A549 (cell line): ENCODE data around the gene XPO6. TPM values are rescaled to one million over a fixed set of nuclear protein-coding genes. Genes with fewer than 3 reads are reported as not detected.

Source experiments
- ATAC-seq, 2 experiments: fragments of 200-7000 bp in 1 of 2; fragments of >200 bp in 1 of 2; cut with Nextera tagmentation in 1 of 2; cut with Tn5 transposase in 1 of 2; 3 replicates each; pipeline versions ENCODE4 v1.8.0 to v1.9.1; 2018 to 2020; ENCODE audit warnings: mild to moderate bottlenecking in 1 of 2, moderate library complexity in 1 of 2
- CTCF ChIA-PET: fragments of 300-600 bp; sonication (Branson Sonifier 250); formaldehyde crosslinking; extraction: SDS; loops from one replicate; lab custom pipeline; 2021; ENCODE audit warnings: antibody characterized with exemption, inconsistent platforms; lab: Yijun Ruan, JAX
- POLR2A ChIA-PET: fragments of 350-600 bp; formaldehyde crosslinking; extraction: SDS; loops from one replicate; lab custom pipeline; 2021; ENCODE audit warnings: antibody characterized with exemption, inconsistent platforms; lab: Yijun Ruan, JAX
- DNase-seq, 2 experiments: peaks; one replicate each; pipeline versions ENCODE4 v3.0.0 to v3.0.0-alpha.2; 2011 to 2016; ENCODE audit warnings: low read depth in 1 of 2, low spot score in 1 of 2
- FAIRE-seq: peaks from 2 replicates; lab custom pipeline; 2011; peaks lifted over from hg19 to GRCh38; lab: Jason Lieb, UNC
- H3K27ac ChIP-seq, 2 experiments: fragments of >200 bp; sonication (Bioruptor Twin); formaldehyde crosslinking; 3 replicates each; pipeline ENCODE4 v1.5.1; 2016 to 2017
- H3K4me1 ChIP-seq: fragments of >200 bp; sonication (Bioruptor Twin); formaldehyde crosslinking; 3 replicates; pipeline ENCODE4 v1.6.1; 2016
- H3K4me2 ChIP-seq: fragments of >200 bp; sonication (Bioruptor Twin); formaldehyde crosslinking; 3 replicates; pipeline ENCODE4 v1.6.1; 2016
- H3K4me3 ChIP-seq: fragments of >200 bp; sonication (Bioruptor Twin); formaldehyde crosslinking; 3 replicates; pipeline ENCODE4 v1.5.1; 2016
- H3K9me3 ChIP-seq: fragments of >200 bp; sonication (Bioruptor Twin); formaldehyde crosslinking; 3 replicates; pipeline ENCODE4 v1.6.1; 2016
- CBX2 ChIP-seq: fragments of 200-600 bp; sonication (generic); IDR thresholded peaks from 2 replicates; pipeline ENCODE4 v1.6.1; 2016; ENCODE audit warnings: low read depth, mild to moderate bottlenecking, borderline replicate concordance
- CHD2 ChIP-seq: fragments of 150-350 bp; IDR thresholded peaks from 2 replicates; pipeline ENCODE4 v1.6.1; 2014; ENCODE audit warnings: low read length; ENCODE audit not compliant: partially characterized antibody
- EHF ChIP-seq: fragments of 250-450 bp; sonication (Bioruptor Pico); IDR thresholded peaks from 2 replicates; pipeline ENCODE4 v1.5.0; 2020; ENCODE audit warnings: mild to moderate bottlenecking
- EHMT2 ChIP-seq: fragments of 200-600 bp; sonication (generic); IDR thresholded peaks from 2 replicates; pipeline ENCODE4 v1.6.1; 2016; ENCODE audit warnings: antibody characterized with exemption, low read depth, mild to moderate bottlenecking, moderate library complexity
- FOSL2 ChIP-seq, 2 experiments: fragments of 450-650 bp in 1 of 2; fragments of >200 bp in 1 of 2; sonication (Bioruptor Twin) in 1 of 2; formaldehyde crosslinking; IDR thresholded peaks; 2 replicates each; pipeline versions ENCODE4 v1.5.0 to v1.6.1; 2016 to 2020; ENCODE audit warnings: mild to moderate bottlenecking in 1 of 2, moderate library complexity in 1 of 2
- GATA3 ChIP-seq: IDR thresholded peaks from 2 replicates; pipeline ENCODE4 v1.6.1; 2012; ENCODE audit warnings: borderline replicate concordance
- HOXB13 ChIP-seq: fragments of 250-450 bp; sonication (Bioruptor Pico); IDR thresholded peaks from 2 replicates; pipeline ENCODE4 v1.5.0; 2020; ENCODE audit warnings: low read depth, mild to moderate bottlenecking, moderate library complexity
- HOXB5 ChIP-seq: fragments of 250-450 bp; sonication (Bioruptor Pico); IDR thresholded peaks from 2 replicates; pipeline ENCODE4 v1.5.0; 2020; ENCODE audit warnings: mild to moderate bottlenecking, moderate library complexity
- JUN ChIP-seq, 2 experiments: fragments of >200 bp; sonication (Bioruptor Twin); formaldehyde crosslinking; IDR thresholded peaks; 2 replicates in 1 of 2; 3 replicates in 1 of 2; pipeline ENCODE4 v1.6.1; 2016 to 2017
- KDM1A ChIP-seq: fragments of 200-600 bp; sonication (generic); IDR thresholded peaks from 2 replicates; pipeline ENCODE4 v1.6.1; 2016; ENCODE audit warnings: low read depth, mild to moderate bottlenecking
- KDM5A ChIP-seq: fragments of 200-600 bp; sonication (generic); IDR thresholded peaks from 2 replicates; pipeline ENCODE4 v1.6.1; 2016; ENCODE audit warnings: antibody characterized with exemption, mild to moderate bottlenecking
- MAZ ChIP-seq: fragments of 150-350 bp; IDR thresholded peaks from 2 replicates; pipeline ENCODE4 v1.6.1; 2014; ENCODE audit warnings: antibody characterized with exemption, low read depth, low read length, borderline replicate concordance
- NFE2L2 ChIP-seq: fragments of 150-350 bp; conservative IDR thresholded peaks from 2 replicates; pipeline ENCODE4 v1.6.1; 2014; ENCODE audit warnings: low read length
- NPAS2 ChIP-seq: fragments of 250-450 bp; sonication (Bioruptor Pico); IDR thresholded peaks from 2 replicates; pipeline ENCODE4 v1.8.0; 2022; ENCODE audit warnings: mild to moderate bottlenecking, moderate library complexity, borderline replicate concordance
- POLR2A ChIP-seq: IDR thresholded peaks from 2 replicates; pipeline ENCODE4 v1.6.1; 2012; ENCODE audit warnings: mild to moderate bottlenecking, low read length
- RCOR1 ChIP-seq: fragments of 150-350 bp; IDR thresholded peaks from 2 replicates; pipeline ENCODE4 v1.6.1; 2014; ENCODE audit warnings: antibody characterized with exemption, low read length, low read depth
- RFX5 ChIP-seq: fragments of 450-650 bp; IDR thresholded peaks from 2 replicates; pipeline ENCODE4 v1.7.1; 2014; ENCODE audit warnings: antibody characterized with exemption, mild to moderate bottlenecking, moderate library complexity
- RNF2 ChIP-seq: fragments of 200-600 bp; sonication (generic); IDR thresholded peaks from 2 replicates; pipeline ENCODE4 v1.6.1; 2016; ENCODE audit warnings: low read depth, mild to moderate bottlenecking, antibody characterized with exemption, moderate library complexity, borderline replicate concordance
- SMC3 ChIP-seq: fragments of >200 bp; sonication (Bioruptor Twin); formaldehyde crosslinking; IDR thresholded peaks from 3 replicates; pipeline ENCODE4 v1.6.1; 2018; ENCODE audit warnings: inconsistent platforms
- TFCP2L1 ChIP-seq: fragments of 250-450 bp; sonication (Bioruptor Pico); IDR thresholded peaks from 2 replicates; pipeline ENCODE4 v1.5.0; 2021; ENCODE audit warnings: mild to moderate bottlenecking
- WGBS: methylation state at CpG from one replicate; pipeline ENCODE4 v1.1.6; 2017; ENCODE audit errors: missing lambda C conversion rate; 5-methylcytosine and 5-hydroxymethylcytosine counted together
- polyA plus RNA-seq, 4 experiments: library from polyadenylated mRNA; depleted of rRNA in 3 of 4; stranded (reverse); fragments of >200 nt; fragmentation: RNase III in 1 of 4; extraction: RNeasy Plus Mini Kit Qiagen cat#74134 plus additional on column Dnase treatment in 1 of 4; gene quantifications; 2 replicates in 3 of 4; 3 replicates in 1 of 4; pipeline ENCODE4 v1.2.3, GENCODE V29; 2011 to 2017
- TF ChIP-seq, protein P1 (sequence below): fragments of 450-650 bp; IDR thresholded peaks from 2 replicates; pipeline ENCODE4 v1.6.1; 2014; ENCODE audit warnings: antibody characterized with exemption
- TF ChIP-seq, protein P2 (sequence below): IDR thresholded peaks from 2 replicates; pipeline ENCODE4 v1.6.1; 2012
- TF ChIP-seq, protein P3 (sequence below): fragments of >200 bp; sonication (Bioruptor Twin); formaldehyde crosslinking; IDR thresholded peaks from 2 replicates; pipeline ENCODE4 v1.6.1; 2016

The XPO6 gene
- polyA plus RNA-seq, 2 of the 4 experiments (the other 2 are of a cell fraction), result 63.0 to 108 TPM

DNA sequence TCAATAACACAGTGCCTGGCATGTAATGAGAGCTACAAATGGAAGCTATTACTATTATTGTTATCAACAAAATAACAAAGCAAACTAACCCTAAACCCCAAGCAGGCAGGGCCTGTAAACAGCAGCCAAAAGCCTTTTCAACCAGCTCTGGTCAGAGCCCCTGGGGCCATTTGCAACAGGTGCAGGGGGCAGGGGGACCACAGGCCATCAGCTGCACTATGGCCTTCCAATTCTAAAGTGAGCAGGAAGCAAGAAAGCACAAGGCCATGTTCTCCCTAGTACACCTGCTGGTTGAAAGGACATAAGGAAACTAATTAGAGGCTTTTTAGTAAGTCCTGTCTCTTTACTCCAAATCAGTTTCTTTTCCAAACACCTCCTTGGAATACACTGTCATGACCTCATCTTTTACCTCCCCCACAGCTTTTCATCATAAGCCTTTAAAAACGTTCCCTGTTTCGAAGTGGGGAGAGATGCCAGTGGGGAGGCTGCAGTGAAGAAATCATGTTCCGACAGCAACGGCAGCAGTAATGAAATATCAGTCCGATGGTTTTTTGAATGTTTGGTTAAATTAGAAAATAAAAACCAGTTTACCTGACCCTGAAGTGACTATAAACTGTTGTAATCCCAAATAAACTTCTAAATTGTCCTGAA is 79.9 kb downstream of the XPO6 start (continued):
- TF ChIP-seq RNF2 (no peak), NFE2L2 (no peak), MAZ (no peak), RFX5 (no peak), POLR2A (no peak), HOXB5 (CRISPR knock-in tag) (no peak), KDM1A (no peak)

DNA sequence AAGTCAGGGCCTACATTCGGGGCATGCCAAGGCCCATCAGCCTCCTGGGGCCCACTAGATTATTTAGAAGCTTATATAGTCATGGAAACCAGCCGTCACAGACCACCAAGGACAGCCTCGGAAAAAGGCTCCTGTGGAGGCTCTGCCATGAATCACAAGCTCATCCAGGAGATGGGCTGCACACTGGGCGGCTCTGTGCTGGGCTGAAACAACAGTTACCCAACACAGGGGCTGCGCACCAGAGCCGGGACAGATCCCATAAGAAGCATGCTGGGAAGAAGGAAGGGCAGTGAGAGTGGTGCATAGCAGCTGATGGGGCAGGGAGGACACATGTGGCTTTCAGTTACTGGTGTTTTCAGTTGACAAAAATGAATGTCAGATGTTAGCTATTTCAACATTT is 80.6 kb downstream of the XPO6 start:
- Histone ChIP-seq H3K27ac (no peak overlapping the region), H3K4me3 (no peak overlapping the region), H3K9me3 (no peaks in the 10 kb centered on the region), H3K4me2 (no peak overlapping the region), H3K4me1 (no peaks in the 10 kb centered on the region)
- ATAC-seq, result no peak
- CTCF ChIA-PET, result interaction anchor here (1.3 to 1.8 kb wide), 2 partner anchors 9 to 61 kb away, joined by 5 read pairs; no protein-coding TSS in a partner anchor
- TF ChIP-seq FOSL2 (IDR thresholded peaks at IDR 0.05), result no peak
- TF ChIP-seq FOSL2 (CRISPR knock-in tag; IDR thresholded peaks at IDR 0.05), result no peak
- TF ChIP-seq EHF (CRISPR knock-in tag), result no peak
- no peak for TF ChIP-seq RCOR1
- no peak for TF ChIP-seq TFCP2L1 (CRISPR knock-in tag)
- TF ChIP-seq NFE2L2, result no peak
- TF ChIP-seq CHD2, result no peak
- no peak for TF ChIP-seq CBX2
- no peak for TF ChIP-seq GATA3
- TF ChIP-seq, protein P1, sequence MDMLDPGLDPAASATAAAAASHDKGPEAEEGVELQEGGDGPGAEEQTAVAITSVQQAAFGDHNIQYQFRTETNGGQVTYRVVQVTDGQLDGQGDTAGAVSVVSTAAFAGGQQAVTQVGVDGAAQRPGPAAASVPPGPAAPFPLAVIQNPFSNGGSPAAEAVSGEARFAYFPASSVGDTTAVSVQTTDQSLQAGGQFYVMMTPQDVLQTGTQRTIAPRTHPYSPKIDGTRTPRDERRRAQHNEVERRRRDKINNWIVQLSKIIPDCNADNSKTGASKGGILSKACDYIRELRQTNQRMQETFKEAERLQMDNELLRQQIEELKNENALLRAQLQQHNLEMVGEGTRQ, result no peak
- TF ChIP-seq, protein P2, sequence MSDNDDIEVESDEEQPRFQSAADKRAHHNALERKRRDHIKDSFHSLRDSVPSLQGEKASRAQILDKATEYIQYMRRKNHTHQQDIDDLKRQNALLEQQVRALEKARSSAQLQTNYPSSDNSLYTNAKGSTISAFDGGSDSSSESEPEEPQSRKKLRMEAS, result no peak
- no peak for TF ChIP-seq HOXB13 (CRISPR knock-in tag)
- TF ChIP-seq, protein P3, sequence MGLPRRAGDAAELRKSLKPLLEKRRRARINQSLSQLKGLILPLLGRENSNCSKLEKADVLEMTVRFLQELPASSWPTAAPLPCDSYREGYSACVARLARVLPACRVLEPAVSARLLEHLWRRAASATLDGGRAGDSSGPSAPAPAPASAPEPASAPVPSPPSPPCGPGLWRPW, result no peak
- no peak for TF ChIP-seq POLR2A
- TF ChIP-seq KDM5A, result no peak
- no peak for TF ChIP-seq EHMT2
- no peak for TF ChIP-seq SMC3
- TF ChIP-seq JUN (IDR thresholded peaks at IDR 0.05), result no peak
- no peak for TF ChIP-seq NPAS2 (CRISPR knock-in tag)
- POLR2A ChIA-PET, result no interaction called here
- no peak for DNase-seq
- WGBS, result 93% methylated on average over 6 of the region's 6 CpGs
- no peak for FAIRE-seq

DNA sequence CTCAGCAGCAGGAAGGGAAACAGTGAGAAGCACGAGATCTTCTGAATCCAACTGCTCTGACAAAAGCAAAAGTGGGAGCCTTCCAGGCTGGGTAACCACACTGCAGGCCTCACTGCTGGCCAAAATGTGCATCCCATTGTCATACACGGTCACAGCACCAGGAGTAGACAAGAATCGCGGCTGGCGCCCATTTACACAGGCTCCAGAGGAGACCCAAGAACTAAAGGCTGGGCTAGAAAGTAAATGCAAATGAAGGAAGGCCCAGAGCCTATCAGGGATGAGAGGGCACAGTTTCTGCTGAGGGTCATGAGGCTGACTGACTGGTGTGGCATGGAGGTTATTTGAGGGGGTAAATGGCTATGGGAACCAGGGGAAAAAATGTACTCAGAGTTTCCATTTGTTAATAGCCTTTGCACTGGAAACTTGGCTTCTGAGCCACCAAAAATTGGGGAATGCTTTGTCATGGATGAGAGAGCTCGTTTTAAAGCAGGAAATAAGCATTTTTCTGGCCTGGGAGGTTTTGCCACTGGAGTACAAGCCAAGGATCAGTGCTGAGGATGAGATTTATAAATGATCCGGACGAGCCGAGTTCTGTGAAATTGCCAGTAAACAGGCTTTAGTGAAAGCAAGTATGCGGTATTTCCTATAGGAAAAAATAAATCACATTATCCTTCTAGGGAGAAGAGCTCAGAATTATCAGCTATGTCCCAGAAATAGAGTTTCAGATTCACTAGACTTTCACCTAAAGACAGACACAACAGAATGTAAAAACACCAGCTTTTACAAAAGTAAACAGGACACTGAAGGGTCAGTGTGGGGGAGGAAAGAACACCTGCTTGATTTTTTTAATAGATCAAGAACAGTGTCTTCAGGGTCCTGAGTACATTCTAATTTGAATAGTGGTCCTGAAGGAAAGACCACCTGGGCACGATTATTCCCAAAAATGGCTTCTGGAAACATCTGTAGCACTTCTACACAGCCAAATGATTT is 81.4 kb downstream of the XPO6 start:
- CTCF ChIA-PET, result interaction anchor here (1.3 kb wide), 1 partner anchor 10 kb away, joined by 5 read pairs; no protein-coding TSS in a partner anchor
- H3K4me2 ChIP-seq, result no peak overlapping the region
- ATAC-seq, result no peak
- no peak overlapping the region for H3K27ac ChIP-seq
- H3K4me3 ChIP-seq, result no peak overlapping the region
- H3K9me3 ChIP-seq, result no peaks in the 10 kb centered on the region
- WGBS, result 87% methylated on average over 11 of the region's 11 CpGs
- DNase-seq, result no peak
- TF ChIP-seq KDM1A, result no peak
- FAIRE-seq, result no peak
- no peaks in the 10 kb centered on the region for H3K4me1 ChIP-seq
- POLR2A ChIA-PET, result no interaction called here
